HS-27A (cell line): ENCODE data around the gene MAP4K3.
"Not testable (repeated sequence)": the region's sequence is repeated elsewhere in the genome, so short reads cannot be mapped to it uniquely, and the experiment has no call there.

ENCODE experiments used
- DNase-seq: peaks from one replicate; pipeline ENCODE4 v3.0.0-alpha.2; 2012; ENCODE audit warnings: low read depth, missing footprints

MAP4K3 gene

GRCh38 chr2:39301352-39301751 is 135.7 kb downstream of the MAP4K3 start:
- DNase-seq, result no peak

- DNase-seq, result no peak
Measured at GRCh38 chr2:39300044-39300978, 136.8 kb downstream of the MAP4K3 start.

GRCh38 chr2:39290433-39290832 is 146.7 kb downstream of the MAP4K3 start:
- DNase-seq, result no peak

GRCh38 chr2:39289609-39290008 is 147.5 kb downstream of the MAP4K3 start:
- no peak for DNase-seq

- no peak for DNase-seq
Measured at GRCh38 chr2:39283561-39283960, 153.5 kb downstream of the MAP4K3 start.

GRCh38 chr2:39281391-39281790 is 155.7 kb downstream of the MAP4K3 start:
- DNase-seq, result no peak

- DNase-seq, result no peak
Measured at GRCh38 chr2:39275016-39275415, 162.1 kb downstream of the MAP4K3 start.

GRCh38 chr2:39269941-39270340 is 167.1 kb downstream of the MAP4K3 start:
- DNase-seq, result no peak

GRCh38 chr2:39266916-39267434 is 170.1 kb downstream of the MAP4K3 start:
- no peak for DNase-seq

- DNase-seq, result no peak
Measured at GRCh38 chr2:39266139-39266805, 170.8 kb downstream of the MAP4K3 start.

GRCh38 chr2:39265315-39265714 is 171.8 kb downstream of the MAP4K3 start:
- DNase-seq, result no peak

- no peak for DNase-seq
Measured at GRCh38 chr2:39264733-39265132, 172.4 kb downstream of the MAP4K3 start.

- no peak for DNase-seq
Measured at GRCh38 chr2:39260087-39260486, 177.0 kb downstream of the MAP4K3 start.

- no peak for DNase-seq
Measured at GRCh38 chr2:39256040-39256439, 181.0 kb downstream of the MAP4K3 start.

GRCh38 chr2:39252888-39253518 is 184.1 kb downstream of the MAP4K3 start:
- no peak for DNase-seq

GRCh38 chr2:39247512-39248043 is 189.5 kb downstream of the MAP4K3 start:
- DNase-seq, result no peak

GRCh38 chr2:39246382-39246980 is 190.6 kb downstream of the MAP4K3 start:
- DNase-seq, result no peak

GRCh38 chr2:39244963-39245625 is 192.0 kb downstream of the MAP4K3 start:
- DNase-seq, result not testable (repeated sequence)

- not testable (repeated sequence) for DNase-seq
Measured at GRCh38 chr2:39244241-39244862, 192.7 kb downstream of the MAP4K3 start.

- no peak for DNase-seq
Measured at GRCh38 chr2:39243469-39244123, 193.5 kb downstream of the MAP4K3 start, which contains the start of gene CDKL4. TSS of gene CDKL4 (minus strand) at chr2:39243970.
